HS-27A (cell line): ENCODE results near the gene TLR6.

Experiments
- DNase-seq: peaks from one replicate; pipeline ENCODE4 v3.0.0-alpha.2; 2012; ENCODE audit warnings: low read depth, missing footprints

TLR6 gene

GRCh38 chr4:38856524-38857337 lies at the start of gene TLR6:
TLR6 (minus strand) TSS chr4:38856817; CDS start chr4:38829473, 27,344 bp downstream.
- no peak for DNase-seq

GRCh38 chr4:38905652-38906385 lies 49.2 kb upstream of the TLR6 start:
- DNase-seq = no peak

GRCh38 chr4:38904682-38905081 lies 48.1 kb upstream of the TLR6 start:
- DNase-seq = no peak

DNA sequence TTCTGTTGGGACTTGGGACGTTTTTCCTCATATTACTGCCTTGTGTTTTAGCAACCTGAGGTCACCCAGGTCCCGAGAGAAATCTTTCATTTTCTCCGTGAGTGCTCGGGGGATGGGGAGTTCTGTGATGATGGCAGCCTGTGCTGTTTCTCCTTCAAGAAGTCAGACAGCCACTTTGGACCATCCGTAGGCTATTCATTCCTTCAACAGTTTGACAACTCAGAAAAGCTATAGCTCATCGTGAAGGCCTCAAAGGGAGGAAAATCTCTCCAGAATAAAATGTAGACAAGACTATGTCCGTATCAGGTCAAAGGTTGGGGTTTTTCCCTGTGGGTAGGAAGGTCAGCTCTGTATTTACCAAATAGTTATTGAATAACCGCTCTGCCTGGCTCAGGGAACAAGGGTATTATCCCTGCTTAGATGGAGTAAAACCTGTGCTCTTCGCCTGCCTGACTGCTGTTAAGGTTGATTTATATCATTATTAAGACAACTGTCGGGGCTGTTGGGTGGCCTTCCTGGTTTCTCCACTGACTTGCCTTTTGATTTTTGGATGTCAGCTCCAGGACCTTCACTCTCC lies 47.6 kb upstream of the TLR6 start:
- no peak for DNase-seq

GRCh38 chr4:38902695-38903094 lies 46.1 kb upstream of the TLR6 start:
- DNase-seq = peak; percentile 15

GRCh38 chr4:38902221-38902620 lies 45.6 kb upstream of the TLR6 start:
- no peak for DNase-seq

DNA sequence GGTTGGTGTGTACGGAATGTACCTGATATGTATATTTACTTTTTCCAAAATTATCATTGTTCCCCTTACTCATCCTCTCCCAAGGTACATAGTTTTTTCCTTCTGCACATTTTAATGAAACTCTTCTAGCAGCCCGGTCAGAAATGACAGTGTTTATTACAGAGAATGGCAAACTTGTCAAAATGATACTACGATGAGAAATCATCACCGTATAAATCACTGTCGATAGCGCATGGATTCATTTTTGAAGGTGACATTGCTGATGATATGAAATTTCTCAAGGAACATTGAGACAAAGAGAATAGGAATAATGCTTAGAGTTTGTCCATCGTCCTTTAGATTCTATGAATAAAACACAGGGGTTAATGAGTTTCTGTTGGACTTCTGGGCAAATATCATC lies 41.6 kb upstream of the TLR6 start:
- no peak for DNase-seq

DNA sequence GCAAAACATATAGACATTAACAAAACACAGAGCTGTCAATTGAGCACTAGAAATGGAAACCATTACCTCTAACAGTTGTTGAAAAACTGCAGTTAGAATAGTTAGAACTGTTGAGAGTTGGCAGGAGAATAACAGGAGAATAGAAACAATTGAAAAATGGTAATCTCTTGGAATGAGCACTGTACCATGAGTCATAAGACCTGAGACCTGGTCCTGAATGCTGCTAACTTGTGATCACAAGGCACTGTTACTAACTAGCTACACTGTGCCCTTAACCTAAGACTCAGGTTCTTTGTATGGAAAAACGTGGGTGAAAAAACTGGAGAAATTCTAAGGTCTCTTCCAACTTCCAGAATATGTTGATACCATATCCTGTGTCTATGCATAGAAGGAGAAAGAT lies 40.3 kb upstream of the TLR6 start:
- no peak for DNase-seq

DNA sequence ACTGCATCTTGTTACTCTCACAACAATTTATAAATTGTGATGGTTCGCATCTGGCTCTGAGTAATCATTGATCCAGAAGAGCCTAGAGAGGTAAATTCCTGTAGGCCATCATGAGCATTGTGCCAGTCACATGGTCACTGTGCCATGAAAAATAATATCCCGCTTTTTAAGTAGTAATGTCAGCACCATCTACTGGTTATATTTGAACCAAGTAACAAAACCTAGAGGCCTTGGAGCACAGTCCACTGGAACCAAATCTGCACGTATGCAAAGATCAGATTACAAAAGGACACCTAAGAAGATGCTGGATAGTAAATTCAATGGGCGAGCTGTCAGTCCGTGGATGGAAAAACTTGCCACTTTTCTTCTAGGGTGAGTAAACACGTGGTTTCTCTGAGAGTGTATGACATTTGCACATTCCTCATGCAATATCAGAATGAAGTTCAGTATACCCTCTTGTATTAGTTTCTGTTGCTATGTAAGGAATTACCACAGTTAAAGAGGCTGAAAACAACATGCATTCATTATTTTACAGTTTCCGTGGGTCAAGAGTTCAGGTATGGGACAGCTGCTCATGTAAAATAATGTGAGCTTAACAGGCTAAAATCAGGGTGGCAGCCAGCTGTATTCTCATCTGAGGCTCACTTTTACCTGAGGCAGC lies 37.8 kb upstream of the TLR6 start:
- DNase-seq = no peak

DNA sequence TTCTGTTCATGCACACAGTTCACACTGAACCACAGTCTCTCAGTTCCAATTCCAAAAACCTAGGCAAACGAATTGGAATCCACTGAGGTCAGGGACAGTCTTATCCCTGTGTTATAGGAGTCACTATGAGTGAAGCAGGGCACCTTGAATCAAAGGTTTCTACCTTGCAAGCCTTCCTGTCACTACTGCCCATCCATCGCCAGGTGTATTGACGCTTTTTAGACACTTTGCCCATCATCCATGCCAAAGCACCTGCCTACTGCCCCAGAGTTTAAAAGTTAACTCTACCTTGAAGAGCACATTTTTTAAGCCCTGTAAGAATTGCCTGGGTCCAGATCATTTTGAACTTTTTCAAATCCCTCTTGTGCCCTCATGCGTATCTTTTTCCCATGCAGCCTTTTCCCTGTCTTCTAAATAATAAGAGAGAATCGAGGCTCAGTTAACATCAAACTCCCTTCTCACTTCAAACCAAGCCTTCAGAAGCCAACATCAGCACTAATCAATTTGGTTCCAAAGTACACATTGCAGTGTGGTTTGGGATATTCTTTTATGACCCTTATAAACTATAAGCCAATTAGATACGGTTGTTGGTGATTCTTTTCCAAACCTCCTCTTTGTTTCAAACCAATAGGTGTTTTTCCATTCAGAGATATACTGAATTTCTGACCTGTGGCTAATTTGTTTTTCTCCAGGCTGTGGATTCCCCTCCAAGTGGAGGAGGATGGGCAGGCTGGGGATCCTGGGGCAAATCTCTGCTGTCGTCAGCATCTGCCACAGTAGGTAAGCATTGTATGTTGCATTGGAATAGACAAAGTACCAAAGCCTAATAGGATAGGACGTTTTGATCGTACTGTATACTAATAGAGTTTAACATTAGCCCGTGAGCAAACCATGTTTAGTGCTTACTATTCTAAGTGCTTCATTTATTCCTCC lies 34.7 kb upstream of the TLR6 start:
- no peak for DNase-seq

- DNase-seq = no peak
These were observed 32.5 kb upstream of the TLR6 start for GRCh38 chr4:38889143-38889542.

DNA sequence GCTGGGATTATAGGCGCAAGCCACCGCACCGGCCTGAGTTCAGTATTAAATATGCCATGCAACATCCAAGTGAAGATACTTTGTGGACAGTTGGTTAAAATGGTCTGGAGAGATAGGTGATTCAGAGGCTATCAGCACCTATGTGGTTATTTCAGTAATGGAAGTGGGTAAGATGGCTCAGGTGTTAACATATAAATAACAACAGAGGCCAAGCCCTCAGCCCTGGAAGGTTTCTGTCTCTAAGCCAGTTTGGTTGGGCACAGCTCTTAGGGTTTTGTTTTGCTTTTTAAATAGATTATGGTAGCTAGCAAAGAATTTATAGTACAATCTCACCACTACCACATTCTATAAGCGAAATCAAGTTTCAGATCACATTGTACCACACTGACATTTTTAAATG lies 27.6 kb upstream of the TLR6 start:
- no peak for DNase-seq

GRCh38 chr4:38876636-38877035 lies 20.0 kb upstream of the TLR6 start:
- DNase-seq = no peak

GRCh38 chr4:38873290-38873944 lies 16.8 kb upstream of the TLR6 start:
- DNase-seq = no peak

GRCh38 chr4:38872620-38873019 lies 16.0 kb upstream of the TLR6 start:
- DNase-seq = no peak

DNA sequence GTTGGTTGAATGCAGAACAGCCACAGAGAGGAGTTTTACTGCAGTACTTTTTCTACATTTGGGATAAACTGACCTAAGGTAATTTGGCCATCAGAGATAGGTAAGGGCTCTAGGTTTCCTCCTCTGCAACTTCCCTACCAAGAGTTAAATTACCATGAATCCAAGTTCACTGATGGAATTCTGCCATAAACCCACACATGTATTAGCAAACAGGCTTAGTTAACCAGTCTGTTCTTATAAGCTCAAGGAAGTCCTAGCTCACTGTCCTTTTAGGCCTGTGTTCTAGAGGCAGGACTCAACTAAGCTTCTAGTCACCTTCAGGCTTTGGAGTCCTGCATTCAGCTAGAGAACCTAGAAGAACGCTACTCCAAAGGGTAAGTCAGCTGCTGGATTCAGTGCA lies 15.0 kb upstream of the TLR6 start:
- no peak for DNase-seq

DNA sequence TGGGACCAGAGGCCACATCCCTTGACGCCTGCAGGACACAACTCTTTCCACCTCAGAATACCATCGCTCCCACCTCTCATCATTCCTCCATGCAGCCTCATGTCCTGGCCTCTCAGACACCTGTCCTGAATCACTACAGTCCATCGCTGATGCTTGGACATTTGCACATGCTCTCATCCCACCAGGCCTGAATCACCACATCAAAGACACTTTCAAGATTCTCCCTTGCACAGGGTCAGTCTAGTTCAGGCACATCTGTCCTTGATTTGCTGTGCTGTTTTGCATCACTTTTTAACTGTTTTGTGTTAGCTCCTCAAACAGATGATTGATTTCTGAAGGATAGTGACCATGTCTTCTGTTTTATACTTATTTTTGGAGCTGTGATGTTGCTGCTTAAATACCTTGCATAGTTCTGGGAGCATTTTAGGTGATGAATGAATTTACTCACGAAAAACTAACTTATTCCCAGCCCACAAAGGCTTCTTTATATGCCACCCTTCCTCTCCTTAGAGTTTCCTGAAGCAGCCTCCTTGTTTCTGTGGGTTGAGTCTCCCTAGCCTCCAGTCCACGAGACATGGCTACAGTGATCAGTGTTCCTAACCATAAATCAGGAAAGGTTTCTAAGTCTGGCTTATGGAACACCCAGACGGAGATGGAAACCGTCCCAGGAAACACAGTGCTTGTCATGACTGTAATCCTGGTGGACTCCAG lies 13.6 kb upstream of the TLR6 start:
- DNase-seq = no peak

DNA sequence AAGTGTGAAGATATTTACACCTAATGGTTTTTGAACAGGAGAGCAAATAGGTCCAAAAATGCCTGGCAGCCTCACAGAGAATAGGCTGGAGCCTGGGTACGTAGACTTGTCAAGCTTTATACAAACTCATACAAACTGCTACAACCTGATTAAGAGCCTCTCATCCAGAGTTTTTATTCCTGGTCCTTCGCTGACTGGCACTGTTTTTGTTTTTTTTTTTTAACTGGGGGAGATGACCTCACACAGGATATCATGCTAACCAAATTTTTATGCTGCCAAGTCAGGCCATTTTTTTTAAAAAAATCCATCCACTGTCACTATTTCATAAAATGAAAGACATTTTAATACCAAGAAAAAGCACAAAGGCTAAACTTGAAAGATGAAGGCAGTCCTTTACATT lies 12.9 kb upstream of the TLR6 start:
- no peak for DNase-seq

DNA sequence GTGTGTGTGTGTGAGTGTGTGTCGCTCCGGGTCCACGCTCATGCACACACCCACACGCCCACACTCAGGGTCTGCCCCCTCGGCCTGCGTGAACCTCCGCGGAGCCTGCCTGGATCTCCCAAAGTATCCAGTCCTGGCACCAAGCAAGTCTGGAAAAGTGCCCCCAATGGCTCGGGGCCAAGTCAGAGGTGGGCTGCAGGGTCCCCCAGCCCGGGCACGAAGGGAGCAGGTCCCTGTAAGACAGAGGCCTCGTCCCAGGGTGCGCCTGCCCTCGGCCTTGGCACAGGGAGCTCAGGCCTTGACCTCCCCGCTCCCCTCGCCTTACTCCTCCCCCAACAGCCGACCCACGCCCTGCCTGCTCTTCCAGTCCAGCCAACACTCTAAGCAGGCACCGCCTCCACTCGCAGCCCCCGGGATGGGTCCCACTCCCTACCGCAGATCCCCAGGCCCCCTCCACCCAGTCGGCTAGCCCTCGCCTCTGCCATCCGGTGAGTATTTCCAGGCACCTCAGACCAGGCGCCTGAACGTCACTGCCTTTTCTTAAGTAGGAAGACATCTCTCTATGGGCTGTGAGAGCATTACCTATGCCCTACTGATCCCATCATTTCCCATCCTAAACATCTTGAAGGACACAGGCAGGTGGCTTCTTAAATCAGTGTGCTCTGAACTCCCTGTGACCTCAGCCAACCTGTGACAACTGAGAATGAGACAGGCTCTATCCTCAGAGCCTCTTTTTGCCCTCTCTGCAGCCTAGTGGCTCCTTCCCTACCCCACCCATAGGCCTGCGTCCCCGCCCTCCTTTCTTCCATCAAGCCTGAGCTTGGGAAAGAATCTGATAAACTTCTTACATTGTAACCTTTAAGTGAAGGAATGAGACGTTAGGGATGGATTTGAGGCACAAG lies 11.7 kb upstream of the TLR6 start:
- no peak for DNase-seq
